Testis (tissue), 3 donors: ENCODE results near the gene HSF2BP. TPM values are rescaled to one million over a fixed set of nuclear protein-coding genes. Genes with fewer than 3 reads are reported as not detected.
"Not testable (repeated sequence)": the region's sequence is repeated elsewhere in the genome, so short reads cannot be mapped to it uniquely, and the experiment has no call there.

Experiments used
- DNase-seq: peaks from one replicate; pipeline ENCODE4 v3.0.0-alpha.2; 2019
- H3K27ac ChIP-seq, 2 donors: fragments of 200-600 bp; sonication (generic); one replicate each; pipeline ENCODE4 v1.5.1; 2019
- H3K27me3 ChIP-seq: fragments of 200-600 bp; sonication (generic); one replicate; pipeline ENCODE4 v1.5.1; 2019
- H3K36me3 ChIP-seq: fragments of 200-600 bp; sonication (generic); one replicate; pipeline ENCODE4 v1.5.1; 2017; ENCODE audit warnings: low read depth; ENCODE audit errors: missing control alignments
- H3K4me1 ChIP-seq: fragments of 200-600 bp; sonication (generic); one replicate; pipeline ENCODE4 v1.5.1; 2019
- H3K4me3 ChIP-seq, 2 donors: fragments of 200-600 bp; sonication (generic); one replicate each; pipeline ENCODE4 v1.5.1; 2017 to 2019
- H3K9me3 ChIP-seq: fragments of 200-600 bp; sonication (generic); one replicate; pipeline ENCODE4 v1.5.1; 2017
- CTCF ChIP-seq, 3 experiments: fragments of 450-650 bp in 2 of 3; fragments of 200-600 bp in 1 of 3; sonication (generic) in 1 of 3; IDR thresholded peaks; one replicate each; pipeline ENCODE4 v1.5.1; 2016 to 2019; ENCODE audit warnings: antibody characterized with exemption in 3 of 3, mild to moderate bottlenecking in 2 of 3, moderate library complexity in 1 of 3
- POLR2A ChIP-seq: fragments of 450-650 bp; IDR thresholded peaks from one replicate; pipeline ENCODE4 v1.6.1; 2017; ENCODE audit warnings: antibody characterized with exemption, mild to moderate bottlenecking, moderate library complexity
- WGBS, 2 donors: methylation state at CpG; one replicate each; pipeline ENCODE4 v1.1.5; 2018; 5-methylcytosine and 5-hydroxymethylcytosine counted together
- intact Hi-C: fragments of 100-400 bp; cut with DNase I; formaldehyde crosslinking; loops from one replicate; pipeline ENCODE4 v1.15.1; 2023; ENCODE audit warnings: low total_unique reads
- polyA plus RNA-seq: library from polyadenylated mRNA; stranded (reverse); fragments of 350-450 nt; fragmentation: Illumina TruSeq; extraction: RNeasy Lipid Tissue Mini Kit (QIAGEN cat#74804); gene quantifications from one replicate; pipeline ENCODE4 v1.2.3, GENCODE V29; 2014; ENCODE audit warnings: low read depth, low replicate concordance; ENCODE audit not compliant: insufficient read depth
- total RNA-seq, 2 donors: library from RNA; depleted of rRNA; stranded (reverse); fragments of >200 nt; gene quantifications; one replicate each; pipeline ENCODE4 v1.2.3, GENCODE V29; 2016

The HSF2BP gene
- total and polyA plus RNA-seq, 3 donors from 2014 or later = 28.3 to 46.5 (median 36.3) TPM

DNA sequence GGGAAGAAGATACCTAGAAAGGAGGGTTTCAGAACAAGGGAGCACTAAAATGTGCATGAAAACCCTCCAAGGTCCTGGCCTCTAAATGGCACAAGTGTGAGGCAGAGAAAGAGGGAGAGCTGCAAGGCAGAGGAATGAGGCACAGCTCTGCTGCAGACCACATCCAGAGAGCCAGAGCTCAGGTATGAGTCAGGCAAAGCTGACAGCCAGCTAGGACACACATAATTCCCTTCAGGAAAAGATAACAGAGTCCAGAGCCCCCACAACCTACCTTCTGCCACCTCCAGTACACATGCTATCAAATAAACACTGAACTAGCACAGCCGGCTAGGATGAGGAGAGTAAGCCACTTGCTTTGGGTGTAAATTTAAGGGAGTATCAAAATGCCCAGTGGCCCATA is 62.2 kb downstream of the HSF2BP start:
- 84 to 87% methylated on average over 1 of the region's 1 CpG for WGBS, 2 donors
- Histone ChIP-seq H3K27me3 (no peaks in the 10 kb centered on the region), H3K27ac (no peak overlapping the region), H3K4me3 (no peak overlapping the region), H3K4me1 (no peaks in the 10 kb centered on the region), H3K36me3 (no peaks in the 10 kb centered on the region), H3K9me3 (no peaks in the 10 kb centered on the region)
- intact Hi-C loops = no loop called here
- DNase-seq = no peak
- no peak for TF ChIP-seq CTCF (IDR thresholded peaks at IDR 0.05)
- no peak for TF ChIP-seq POLR2A

DNA sequence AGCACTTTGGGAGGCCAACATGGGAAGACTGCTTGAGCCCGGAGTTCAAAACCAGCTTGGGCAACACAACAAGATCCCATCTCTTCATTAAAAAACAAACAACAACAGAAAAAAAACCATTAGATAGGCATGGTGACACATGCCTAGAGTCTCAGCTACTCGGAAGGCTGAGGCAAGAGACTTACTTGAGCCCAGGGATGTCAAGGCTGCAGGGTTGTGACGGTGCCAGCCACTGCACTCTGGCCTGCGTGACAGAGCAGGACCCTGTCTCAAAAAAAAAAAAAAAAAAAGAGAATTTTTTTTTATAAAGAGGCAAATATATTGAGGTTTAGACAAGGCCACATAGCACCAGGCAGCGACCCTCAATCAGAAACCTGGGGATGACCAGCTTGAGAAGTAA is 62.7 kb downstream of the HSF2BP start:
- no peaks in the 10 kb centered on the region for H3K9me3 ChIP-seq
- no peak overlapping the region for H3K4me3 ChIP-seq
- no peaks in the 10 kb centered on the region for H3K36me3 ChIP-seq
- WGBS, 2 donors = 95 to 96% methylated on average over 5 of the region's 5 CpGs
- no peak overlapping the region for H3K27ac ChIP-seq
- no peaks in the 10 kb centered on the region for H3K4me1 ChIP-seq
- H3K27me3 ChIP-seq = no peaks in the 10 kb centered on the region
- no peak for DNase-seq
- intact Hi-C loops = no loop called here
- no peak for TF ChIP-seq POLR2A
- TF ChIP-seq CTCF (IDR thresholded peaks at IDR 0.05) = no peak

- H3K27ac ChIP-seq, H3K36me3 ChIP-seq, H3K9me3 ChIP-seq, H3K4me1 ChIP-seq, H3K4me3 ChIP-seq, intact Hi-C loops, H3K27me3 ChIP-seq, DNase-seq: not testable (repeated sequence)
- WGBS, 2 donors = 90 to 96% methylated on average over 8 of the region's 8 CpGs
These were observed 63.5 kb downstream of the HSF2BP start for GRCh38 chr21:43595769-43596168.

DNA sequence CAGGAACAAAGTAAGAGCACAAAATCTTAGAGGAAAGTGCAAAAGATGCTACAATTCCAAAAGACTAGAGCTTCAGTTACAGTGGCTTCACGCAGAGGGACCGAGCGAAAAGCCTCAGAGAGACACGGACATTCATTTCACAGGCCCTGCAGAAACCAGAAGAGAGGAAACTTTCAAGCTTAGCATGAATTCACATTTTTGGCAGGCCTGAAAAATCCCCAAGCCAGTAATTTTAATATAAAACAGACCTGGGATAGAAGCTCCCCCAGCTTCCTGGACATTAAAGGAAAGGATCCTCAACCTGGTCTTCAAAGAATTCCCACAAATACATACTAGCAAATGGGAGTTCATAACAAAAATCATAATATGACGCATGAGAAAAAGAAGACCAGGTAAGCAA is 66.2 kb downstream of the HSF2BP start:
- intact Hi-C loops = no loop called here

DNA sequence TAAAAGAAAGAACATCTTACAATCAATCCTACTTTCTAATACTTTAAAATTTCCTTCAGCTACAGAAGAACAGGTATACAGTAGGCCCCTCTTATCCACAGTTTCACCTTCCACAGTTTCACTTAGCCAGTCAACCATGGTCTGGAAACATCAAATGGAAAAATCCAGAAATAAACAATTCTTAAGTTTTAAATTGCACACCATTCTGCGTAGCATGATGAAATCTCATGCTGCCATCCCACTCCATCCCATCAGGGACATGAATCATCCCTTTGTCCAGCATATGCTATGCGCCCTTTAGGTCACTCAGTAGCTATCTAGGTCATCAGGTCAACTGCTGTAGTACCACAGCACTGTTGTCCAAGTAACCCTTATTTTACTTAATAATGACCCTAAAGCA is 67.7 kb downstream of the HSF2BP start:
- Histone ChIP-seq H3K27ac (no peak overlapping the region), H3K36me3 (no peaks in the 10 kb centered on the region), H3K4me3 (no peak overlapping the region), H3K9me3 (no peaks in the 10 kb centered on the region), H3K4me1 (peaks cover 5% of the 10 kb centered on the region), H3K27me3 (no peaks in the 10 kb centered on the region)
- 78 to 87% methylated on average over 2 of the region's 2 CpGs for WGBS, 2 donors
- intact Hi-C loops = no loop called here
- DNase-seq = no peak
- TF ChIP-seq CTCF (IDR thresholded peaks at IDR 0.05) (no peak), POLR2A (no peak)

More for the DNA sequence above, 66.2 kb downstream of the HSF2BP start:
- Histone ChIP-seq H3K4me1 (no peaks in the 10 kb centered on the region), H3K27ac (peak overlapping the region in 1 of 2 donors; percentile 17), H3K36me3 (no peaks in the 10 kb centered on the region), H3K27me3 (no peaks in the 10 kb centered on the region), H3K4me3 (no peak overlapping the region), H3K9me3 (no peaks in the 10 kb centered on the region)
- TF ChIP-seq POLR2A (no peak), CTCF (IDR thresholded peaks at IDR 0.05) (no peak)
- WGBS, 2 donors = 72 to 76% methylated on average over 5 of the region's 5 CpGs
- DNase-seq = no peak
